GM12892 (cell line): Measurements from ENCODE around the gene CORO2B.

Experiments used
- POLR2A ChIP-seq: IDR thresholded peaks from 2 replicates; pipeline ENCODE4 v1.6.1; 2011; ENCODE audit warnings: low read depth, low read length, control low read depth
- POLR2AphosphoS5 ChIP-seq: IDR thresholded peaks from 2 replicates; pipeline ENCODE4 v1.6.1; 2011; ENCODE audit warnings: low read depth, low read length, control low read depth
- TAF1 ChIP-seq: IDR thresholded peaks from 2 replicates; pipeline ENCODE4 v1.6.1; 2011; ENCODE audit warnings: low read depth, mild to moderate bottlenecking, control low read depth, low read length, borderline replicate concordance

- TF ChIP-seq POLR2A (no peak), POLR2AphosphoS5 (no peak), TAF1 (no peak)
Measured at GRCh38 chr15:68614286-68615035, 35.7 kb downstream of the CORO2B start.
